Measurements from ENCODE around the gene PASK. TPM values are rescaled to one million over a fixed set of nuclear protein-coding genes. Genes with fewer than 3 reads are reported as not detected.

Gene PASK
- polyA plus RNA-seq, 1 donor (not counting 4 experiments of a cell fraction or from before 2014, with no cell fraction given), result 4.3 TPM

- no peaks in the 10 kb centered on the region for H3K27me3 ChIP-seq (ENCODE audit: control insufficient read depth, extremely low read depth, insufficient read depth, low read length)
- H3K4me3 ChIP-seq (ENCODE audit: control insufficient read depth in 2 of 3, extremely low read depth in 1 of 3, insufficient read depth in 2 of 3, low read depth in 1 of 3, low read length in 3 of 3), result no peak overlapping the region
- DNase-seq (ENCODE audit: low read depth, low spot score) (no peak), FAIRE-seq (no peak)
- no peak overlapping the region for H3K4me2 ChIP-seq (ENCODE audit: control insufficient read depth, extremely low read depth, insufficient read depth, low read depth, low read length)
- dilution Hi-C loops (cut with MboI; ENCODE audit: extremely low pct_ligation_motif_present, low sequenced_read_pairs), result no loop called here
- H2AFZ ChIP-seq (ENCODE audit: control insufficient read depth, low read length), result no peak overlapping the region
- H3K79me2 ChIP-seq (ENCODE audit: control insufficient read depth, insufficient read depth, low read length), result no peaks in the 10 kb centered on the region
- H3K9me3 ChIP-seq (ENCODE audit: control insufficient read depth, low read depth, low read length), result no peaks in the 10 kb centered on the region
- H4K20me1 ChIP-seq (ENCODE audit: control insufficient read depth, extremely low read depth, insufficient read depth, low read length), result no peaks in the 10 kb centered on the region
- no peak overlapping the region for H3K9ac ChIP-seq (ENCODE audit: control insufficient read depth, extremely low read depth, insufficient read depth, low read length)
- H3K36me3 ChIP-seq (ENCODE audit: control insufficient read depth in 2 of 2, extremely low read depth in 1 of 2, insufficient read depth in 2 of 2, low read length in 2 of 2), result peaks cover 2 to 4% of the 10 kb centered on the region in 2 experiments
- TF ChIP-seq CTCF (optimal IDR thresholded peaks at IDR 0.05 in 1 of 3, IDR thresholded peaks at IDR 0.05 in 1 of 3, conservative IDR thresholded peaks at IDR 0.05 in 1 of 3; ENCODE audit: extremely low read depth in 1 of 3, insufficient read depth in 2 of 3, low read length in 3 of 3) (no peak), EZH2 (IDR thresholded peaks at IDR 0.05; ENCODE audit: low read length) (no peak)
- H3K27ac ChIP-seq (ENCODE audit: control insufficient read depth, insufficient read depth, low read length), result no peak overlapping the region
- H3K4me1 ChIP-seq (ENCODE audit: control insufficient read depth, extremely low read depth, insufficient read depth, low read length), result peaks cover 8% of the 10 kb centered on the region
- H3K9me1 ChIP-seq (ENCODE audit: control insufficient read depth, extremely low read depth, insufficient read depth, low read length), result no peaks in the 10 kb centered on the region
Observed at GRCh38 chr2:241125626-241126025, 23.6 kb downstream of the PASK start.

GRCh38 chr2:241123816-241124536 is 25.3 kb downstream of the PASK start:
- Histone ChIP-seq H3K4me2 (ENCODE audit: control insufficient read depth, extremely low read depth, insufficient read depth, low read depth, low read length) (peak overlapping the region; percentile 17), H3K9ac (ENCODE audit: control insufficient read depth, extremely low read depth, insufficient read depth, low read length) (peak overlapping the region; percentile 39), H3K9me3 (ENCODE audit: control insufficient read depth, low read depth, low read length) (no peaks in the 10 kb centered on the region), H4K20me1 (ENCODE audit: control insufficient read depth, extremely low read depth, insufficient read depth, low read length) (no peaks in the 10 kb centered on the region), H3K27ac (ENCODE audit: control insufficient read depth, insufficient read depth, low read length) (peak overlapping the region; percentile 8), H3K9me1 (ENCODE audit: control insufficient read depth, extremely low read depth, insufficient read depth, low read length) (no peaks in the 10 kb centered on the region), H2AFZ (ENCODE audit: control insufficient read depth, low read length) (peak overlapping the region; percentile 78), H3K27me3 (ENCODE audit: control insufficient read depth, extremely low read depth, insufficient read depth, low read length) (no peaks in the 10 kb centered on the region), H3K36me3 (ENCODE audit: control insufficient read depth in 2 of 2, extremely low read depth in 1 of 2, insufficient read depth in 2 of 2, low read length in 2 of 2) (peaks cover 0 to 4% of the 10 kb centered on the region in 2 experiments), H3K4me3 (ENCODE audit: control insufficient read depth in 2 of 3, extremely low read depth in 1 of 3, insufficient read depth in 2 of 3, low read depth in 1 of 3, low read length in 3 of 3) (no peak overlapping the region), H3K4me1 (ENCODE audit: control insufficient read depth, extremely low read depth, insufficient read depth, low read length) (peaks cover 8% of the 10 kb centered on the region), H3K79me2 (ENCODE audit: control insufficient read depth, insufficient read depth, low read length) (no peaks in the 10 kb centered on the region)
- FAIRE-seq (peak; percentile 83), DNase-seq (ENCODE audit: low read depth, low spot score) (peak; percentile 15)
- TF ChIP-seq CTCF (optimal IDR thresholded peaks at IDR 0.05 in 1 of 3, IDR thresholded peaks at IDR 0.05 in 1 of 3, conservative IDR thresholded peaks at IDR 0.05 in 1 of 3; ENCODE audit: extremely low read depth in 1 of 3, insufficient read depth in 2 of 3, low read length in 3 of 3) (peak; percentile 7 to 11 (median 8)), EZH2 (IDR thresholded peaks at IDR 0.05; ENCODE audit: low read length) (no peak)
- dilution Hi-C loops (cut with MboI; ENCODE audit: extremely low pct_ligation_motif_present, low sequenced_read_pairs), result no loop called here
